ENCODE measurements around the gene PRR12. TPM values are rescaled to one million over a fixed set of nuclear protein-coding genes. Genes with fewer than 3 reads are reported as not detected.

The PRR12 gene
- total and polyA plus RNA-seq, 3 donors from 2014 or later: 15.7 to 33.1 (median 32.8) TPM

GRCh38 chr19:49574206-49574755 is 16.7 kb upstream of the PRR12 start:
- 91 to 100% methylated on average over 2 of the region's 2 CpGs for WGBS, 2 donors
- no peak for DNase-seq
- Histone ChIP-seq H3K27me3 (no peaks in the 10 kb centered on the region), H3K4me3 (no peak overlapping the region), H3K27ac (no peak overlapping the region), H3K36me3 (ENCODE audit: low read depth, missing control alignments) (no peaks in the 10 kb centered on the region), H3K9me3 (no peaks in the 10 kb centered on the region), H3K4me1 (peaks cover 20% of the 10 kb centered on the region)
- TF ChIP-seq, protein P1, sequence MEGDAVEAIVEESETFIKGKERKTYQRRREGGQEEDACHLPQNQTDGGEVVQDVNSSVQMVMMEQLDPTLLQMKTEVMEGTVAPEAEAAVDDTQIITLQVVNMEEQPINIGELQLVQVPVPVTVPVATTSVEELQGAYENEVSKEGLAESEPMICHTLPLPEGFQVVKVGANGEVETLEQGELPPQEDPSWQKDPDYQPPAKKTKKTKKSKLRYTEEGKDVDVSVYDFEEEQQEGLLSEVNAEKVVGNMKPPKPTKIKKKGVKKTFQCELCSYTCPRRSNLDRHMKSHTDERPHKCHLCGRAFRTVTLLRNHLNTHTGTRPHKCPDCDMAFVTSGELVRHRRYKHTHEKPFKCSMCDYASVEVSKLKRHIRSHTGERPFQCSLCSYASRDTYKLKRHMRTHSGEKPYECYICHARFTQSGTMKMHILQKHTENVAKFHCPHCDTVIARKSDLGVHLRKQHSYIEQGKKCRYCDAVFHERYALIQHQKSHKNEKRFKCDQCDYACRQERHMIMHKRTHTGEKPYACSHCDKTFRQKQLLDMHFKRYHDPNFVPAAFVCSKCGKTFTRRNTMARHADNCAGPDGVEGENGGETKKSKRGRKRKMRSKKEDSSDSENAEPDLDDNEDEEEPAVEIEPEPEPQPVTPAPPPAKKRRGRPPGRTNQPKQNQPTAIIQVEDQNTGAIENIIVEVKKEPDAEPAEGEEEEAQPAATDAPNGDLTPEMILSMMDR (IDR thresholded peaks at IDR 0.05): no peak
- no peak for TF ChIP-seq POLR2A (IDR thresholded peaks at IDR 0.05)
- intact Hi-C loops (cut with DNase I; ENCODE audit: low total_unique reads): no loop called here

GRCh38 chr19:49579193-49579592 is 11.8 kb upstream of the PRR12 start:
- H3K4me1 ChIP-seq: peaks cover 8% of the 10 kb centered on the region
- no peak overlapping the region for H3K4me3 ChIP-seq
- H3K9me3 ChIP-seq: no peaks in the 10 kb centered on the region
- H3K27me3 ChIP-seq: no peaks in the 10 kb centered on the region
- no peak overlapping the region for H3K27ac ChIP-seq
- no peaks in the 10 kb centered on the region for H3K36me3 ChIP-seq (ENCODE audit: low read depth, missing control alignments)
- DNase-seq: no peak
- intact Hi-C loops (cut with DNase I; ENCODE audit: low total_unique reads): no loop called here
- TF ChIP-seq, protein P1 (IDR thresholded peaks at IDR 0.05): no peak
- no peak for TF ChIP-seq POLR2A (IDR thresholded peaks at IDR 0.05)
- 57 to 64% methylated on average over 4 of the region's 4 CpGs for WGBS, 2 donors

DNA sequence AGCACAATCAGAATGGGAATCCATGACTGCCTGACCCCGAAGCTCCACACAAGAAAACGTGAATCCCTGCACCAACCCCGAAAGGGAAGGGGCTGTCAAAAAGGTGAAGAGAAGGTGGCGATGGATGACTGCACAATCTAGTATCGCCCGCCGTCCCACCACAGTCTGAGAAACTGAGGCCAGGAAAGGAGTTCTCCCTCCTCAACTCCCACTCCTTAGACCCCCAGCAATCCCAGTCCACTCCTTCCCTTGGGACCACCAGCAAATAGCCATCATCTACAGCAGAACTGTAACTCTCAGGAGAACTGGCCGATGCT is 11.1 kb upstream of the PRR12 start:
- intact Hi-C loops (cut with DNase I; ENCODE audit: low total_unique reads): no loop called here
- H3K27ac ChIP-seq: peak overlapping the region in 1 of 2 donors; percentile 65
- H3K36me3 ChIP-seq (ENCODE audit: low read depth, missing control alignments): no peaks in the 10 kb centered on the region
- no peaks in the 10 kb centered on the region for H3K27me3 ChIP-seq
- no peaks in the 10 kb centered on the region for H3K9me3 ChIP-seq
- peaks cover 8% of the 10 kb centered on the region for H3K4me1 ChIP-seq
- H3K4me3 ChIP-seq: peak overlapping the region; percentile 71 to 77
- no peak for TF ChIP-seq POLR2A (IDR thresholded peaks at IDR 0.05)
- TF ChIP-seq, protein P1 (IDR thresholded peaks at IDR 0.05): no peak
- WGBS, 2 donors: 0 to 1% methylated on average over 8 of the region's 8 CpGs
- no peak for DNase-seq

DNA sequence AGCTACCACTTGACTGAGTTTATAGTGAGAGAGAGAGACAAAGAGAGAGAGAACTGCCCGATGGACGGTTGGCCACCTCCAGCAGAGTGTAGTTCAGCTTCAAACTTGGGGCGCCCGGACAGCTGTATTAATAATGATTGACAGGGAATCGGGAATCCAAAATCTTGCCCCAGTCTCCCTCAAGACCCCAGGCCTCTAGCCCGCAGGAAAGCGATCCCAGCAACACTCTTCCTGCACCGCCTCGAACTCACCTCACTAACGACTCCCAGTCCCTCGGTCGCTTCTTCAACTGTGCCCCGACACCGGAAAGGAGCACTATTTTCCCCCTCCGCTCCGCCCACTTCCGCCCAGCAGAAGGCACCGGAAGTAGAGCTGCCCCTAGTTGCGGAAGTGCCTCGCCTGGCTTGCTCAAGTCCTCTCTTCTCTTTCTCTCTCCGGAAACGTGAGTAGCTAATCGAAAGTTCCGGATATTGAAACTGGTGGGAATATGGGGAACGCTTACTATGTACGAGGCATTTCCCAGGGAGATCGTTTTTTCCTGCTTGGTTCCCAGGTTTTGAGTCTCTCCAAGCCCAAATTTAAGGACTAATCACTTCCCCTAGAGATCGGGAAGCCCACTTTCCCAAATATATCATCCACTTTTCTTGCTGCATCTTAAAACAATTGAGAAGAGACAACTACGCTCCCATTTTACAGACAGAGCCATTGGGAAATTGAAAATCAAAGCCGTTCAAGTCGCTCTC is 10.5 kb upstream of the PRR12 start, which contains the start of gene NOSIP:
TSS of gene NOSIP (minus strand) at position 293 of the 743 bp plus-strand sequence. CDS start 19,865 bp downstream, outside the sequence.
- peak within 1 kb of the TSS; percentile 71 to 77 for H3K4me3 ChIP-seq
- H3K4me1 ChIP-seq: peaks cover 8% of the 10 kb centered on the region
- no peaks in the 10 kb centered on the region for H3K9me3 ChIP-seq
- WGBS, 2 donors: 2% methylated on average over 31 of the region's 31 CpGs
- peak; percentile 98 for DNase-seq
- TF ChIP-seq, protein P1 (IDR thresholded peaks at IDR 0.05): peak in 1 of 3 experiments; percentile 13
- peak; percentile 88 for TF ChIP-seq POLR2A (IDR thresholded peaks at IDR 0.05)
- no peaks in the 10 kb centered on the region for H3K36me3 ChIP-seq (ENCODE audit: low read depth, missing control alignments)
- peak within 1 kb of the TSS in 1 of 2 donors; percentile 65 for H3K27ac ChIP-seq
- no peaks in the 10 kb centered on the region for H3K27me3 ChIP-seq
- intact Hi-C loops (cut with DNase I; ENCODE audit: low total_unique reads): no loop called here
